Ovary (tissue), 3 donors: ENCODE data around the gene CCBE1.

Source experiments
- EP300 ChIP-seq: sonication (generic); formaldehyde crosslinking; IDR thresholded peaks from one replicate; pipeline ENCODE4 v1.6.1; 2017; ENCODE audit warnings: antibody characterized with exemption
- POLR2A ChIP-seq: fragments of 450-650 bp; IDR thresholded peaks from one replicate; pipeline ENCODE4 v1.6.1; 2017; ENCODE audit warnings: antibody characterized with exemption, mild to moderate bottlenecking, moderate library complexity
- TF ChIP-seq, protein P1 (sequence below), 3 donors: fragments of 450-650 bp in 2 of 3; fragments of 200-600 bp in 1 of 3; IDR thresholded peaks; one replicate each; pipeline versions ENCODE4 v1.5.1 to v1.8.0; 2016 to 2022; ENCODE audit warnings: antibody characterized with exemption in 3 of 3, mild to moderate bottlenecking in 1 of 3
- donor health status: DM: no; HTN: no; CAD: no.

DNA sequence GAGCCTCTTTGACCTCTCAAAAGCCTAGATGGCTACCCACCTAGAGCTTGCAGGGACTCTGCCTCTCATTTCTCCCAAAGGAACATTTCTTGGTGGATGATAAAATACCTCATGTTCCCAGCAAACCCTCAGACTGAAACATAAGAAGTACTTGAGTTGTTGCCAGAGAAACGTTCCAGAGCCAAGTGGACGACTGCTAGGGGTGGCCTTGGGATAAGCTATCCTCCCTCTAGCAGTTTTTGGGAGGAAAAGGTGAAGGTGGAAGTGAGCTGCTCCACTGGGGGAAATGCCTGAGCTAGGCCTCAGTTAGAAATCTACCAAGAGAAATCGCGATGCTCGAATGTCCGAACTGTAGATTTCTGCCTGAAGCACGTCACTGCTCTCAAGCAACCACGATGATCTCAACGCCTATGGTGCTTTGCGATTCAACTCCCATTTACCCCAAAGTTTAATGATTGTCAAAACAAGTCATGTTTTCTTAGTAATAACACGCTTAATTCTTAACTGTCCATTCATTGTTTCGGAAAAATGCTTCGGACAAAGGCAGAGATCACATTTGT is 91.5 kb downstream of the CCBE1 start:
- TF ChIP-seq EP300 (no peak), POLR2A (no peak)
- TF ChIP-seq, protein P1, sequence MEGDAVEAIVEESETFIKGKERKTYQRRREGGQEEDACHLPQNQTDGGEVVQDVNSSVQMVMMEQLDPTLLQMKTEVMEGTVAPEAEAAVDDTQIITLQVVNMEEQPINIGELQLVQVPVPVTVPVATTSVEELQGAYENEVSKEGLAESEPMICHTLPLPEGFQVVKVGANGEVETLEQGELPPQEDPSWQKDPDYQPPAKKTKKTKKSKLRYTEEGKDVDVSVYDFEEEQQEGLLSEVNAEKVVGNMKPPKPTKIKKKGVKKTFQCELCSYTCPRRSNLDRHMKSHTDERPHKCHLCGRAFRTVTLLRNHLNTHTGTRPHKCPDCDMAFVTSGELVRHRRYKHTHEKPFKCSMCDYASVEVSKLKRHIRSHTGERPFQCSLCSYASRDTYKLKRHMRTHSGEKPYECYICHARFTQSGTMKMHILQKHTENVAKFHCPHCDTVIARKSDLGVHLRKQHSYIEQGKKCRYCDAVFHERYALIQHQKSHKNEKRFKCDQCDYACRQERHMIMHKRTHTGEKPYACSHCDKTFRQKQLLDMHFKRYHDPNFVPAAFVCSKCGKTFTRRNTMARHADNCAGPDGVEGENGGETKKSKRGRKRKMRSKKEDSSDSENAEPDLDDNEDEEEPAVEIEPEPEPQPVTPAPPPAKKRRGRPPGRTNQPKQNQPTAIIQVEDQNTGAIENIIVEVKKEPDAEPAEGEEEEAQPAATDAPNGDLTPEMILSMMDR (IDR thresholded peaks at IDR 0.05) = no peak
